ENCODE data around the gene HIVEP1.
"Not testable (repeated sequence)": the region's sequence is repeated elsewhere in the genome, so short reads cannot be mapped to it uniquely, and the experiment has no call there.

The HIVEP1 gene

GRCh38 chr6:12102350-12102749, 90.2 kb downstream of the HIVEP1 start:
- no peak overlapping the region for H3K27ac Mint-ChIP-seq
- no peaks in the 10 kb centered on the region for H3K9me3 Mint-ChIP-seq
- no peak overlapping the region for H3K4me3 Mint-ChIP-seq
- H3K27me3 Mint-ChIP-seq = no peaks in the 10 kb centered on the region
- intact Hi-C loops (cut with micrococcal nuclease) = no loop called here
- peaks cover 1% of the 10 kb centered on the region for H3K36me3 Mint-ChIP-seq (ENCODE audit: low read depth)
- no peaks in the 10 kb centered on the region for H3K4me1 Mint-ChIP-seq (ENCODE audit: low read depth)

GRCh38 chr6:12103158-12103557, 91.0 kb downstream of the HIVEP1 start:
- Mint-ChIP-seq H3K4me3 (no peak overlapping the region), H3K27ac (no peak overlapping the region), H3K27me3 (no peaks in the 10 kb centered on the region), H3K9me3 (no peaks in the 10 kb centered on the region), H3K4me1 (ENCODE audit: low read depth) (no peaks in the 10 kb centered on the region), H3K36me3 (ENCODE audit: low read depth) (peaks cover 6% of the 10 kb centered on the region)
- intact Hi-C loops (cut with micrococcal nuclease) = no loop called here

GRCh38 chr6:12105271-12105670, 93.2 kb downstream of the HIVEP1 start:
- Mint-ChIP-seq H3K36me3 (ENCODE audit: low read depth) (peaks cover 14% of the 10 kb centered on the region), H3K4me1 (ENCODE audit: low read depth) (no peaks in the 10 kb centered on the region), H3K9me3 (no peaks in the 10 kb centered on the region), H3K27me3 (no peaks in the 10 kb centered on the region), H3K4me3 (no peak overlapping the region), H3K27ac (no peak overlapping the region)
- intact Hi-C loops (cut with micrococcal nuclease) = no loop called here

GRCh38 chr6:12108376-12108775, 96.3 kb downstream of the HIVEP1 start:
- H3K4me1 Mint-ChIP-seq (ENCODE audit: low read depth); H3K4me3 Mint-ChIP-seq; intact Hi-C loops (cut with micrococcal nuclease); H3K27ac Mint-ChIP-seq; H3K9me3 Mint-ChIP-seq; H3K27me3 Mint-ChIP-seq: not testable (repeated sequence)
- peaks cover 14% of the 10 kb centered on the region for H3K36me3 Mint-ChIP-seq (ENCODE audit: low read depth)

GRCh38 chr6:12110523-12111362, 98.6 kb downstream of the HIVEP1 start:
- intact Hi-C loops (cut with micrococcal nuclease) = no loop called here
- no peak overlapping the region for H3K27ac Mint-ChIP-seq
- H3K27me3 Mint-ChIP-seq = no peaks in the 10 kb centered on the region
- H3K4me1 Mint-ChIP-seq (ENCODE audit: low read depth) = peaks cover 26% of the 10 kb centered on the region
- peaks cover 14% of the 10 kb centered on the region for H3K36me3 Mint-ChIP-seq (ENCODE audit: low read depth)
- H3K4me3 Mint-ChIP-seq = no peak overlapping the region
- H3K9me3 Mint-ChIP-seq = no peaks in the 10 kb centered on the region

- H3K4me3 Mint-ChIP-seq = no peak overlapping the region
- H3K36me3 Mint-ChIP-seq (ENCODE audit: low read depth) = peaks cover 16% of the 10 kb centered on the region
- no peaks in the 10 kb centered on the region for H3K27me3 Mint-ChIP-seq
- H3K27ac Mint-ChIP-seq = no peak overlapping the region
- H3K9me3 Mint-ChIP-seq = no peaks in the 10 kb centered on the region
- peaks cover 29% of the 10 kb centered on the region for H3K4me1 Mint-ChIP-seq (ENCODE audit: low read depth)
- intact Hi-C loops (cut with micrococcal nuclease) = no loop called here
Measured at GRCh38 chr6:12111363-12111670, 99.2 kb downstream of the HIVEP1 start.

GRCh38 chr6:12112540-12113189, 100.6 kb downstream of the HIVEP1 start:
- Mint-ChIP-seq H3K27me3 (no peaks in the 10 kb centered on the region), H3K4me3 (no peak overlapping the region), H3K27ac (no peak overlapping the region), H3K9me3 (no peaks in the 10 kb centered on the region), H3K4me1 (ENCODE audit: low read depth) (peaks cover 31% of the 10 kb centered on the region), H3K36me3 (ENCODE audit: low read depth) (peaks cover 19% of the 10 kb centered on the region)
- intact Hi-C loops (cut with micrococcal nuclease) = no loop called here

- H3K4me3 Mint-ChIP-seq = no peak overlapping the region
- peaks cover 31% of the 10 kb centered on the region for H3K4me1 Mint-ChIP-seq (ENCODE audit: low read depth)
- no peaks in the 10 kb centered on the region for H3K27me3 Mint-ChIP-seq
- no peak overlapping the region for H3K27ac Mint-ChIP-seq
- no peaks in the 10 kb centered on the region for H3K9me3 Mint-ChIP-seq
- intact Hi-C loops (cut with micrococcal nuclease) = no loop called here
- H3K36me3 Mint-ChIP-seq (ENCODE audit: low read depth) = peaks cover 18% of the 10 kb centered on the region
Measured at GRCh38 chr6:12113190-12113577, 101.1 kb downstream of the HIVEP1 start.

GRCh38 chr6:12114055-12114503, 102.0 kb downstream of the HIVEP1 start:
- intact Hi-C loops (cut with micrococcal nuclease) = no loop called here
- H3K4me3 Mint-ChIP-seq = no peak overlapping the region
- H3K9me3 Mint-ChIP-seq = no peaks in the 10 kb centered on the region
- peaks cover 35% of the 10 kb centered on the region for H3K4me1 Mint-ChIP-seq (ENCODE audit: low read depth)
- peaks cover 17% of the 10 kb centered on the region for H3K36me3 Mint-ChIP-seq (ENCODE audit: low read depth)
- no peaks in the 10 kb centered on the region for H3K27me3 Mint-ChIP-seq
- peak overlapping the region; percentile 21 for H3K27ac Mint-ChIP-seq

- intact Hi-C loops (cut with micrococcal nuclease) = no loop called here
- Mint-ChIP-seq H3K27me3 (no peaks in the 10 kb centered on the region), H3K9me3 (no peaks in the 10 kb centered on the region), H3K4me1 (ENCODE audit: low read depth) (peaks cover 38% of the 10 kb centered on the region), H3K36me3 (ENCODE audit: low read depth) (peaks cover 13% of the 10 kb centered on the region), H3K4me3 (no peak overlapping the region), H3K27ac (no peak overlapping the region)
Measured at GRCh38 chr6:12115001-12115400, 102.9 kb downstream of the HIVEP1 start.

- Mint-ChIP-seq H3K27ac (no peak overlapping the region), H3K4me1 (ENCODE audit: low read depth) (peaks cover 38% of the 10 kb centered on the region), H3K36me3 (ENCODE audit: low read depth) (peaks cover 18% of the 10 kb centered on the region), H3K9me3 (no peaks in the 10 kb centered on the region), H3K27me3 (no peaks in the 10 kb centered on the region), H3K4me3 (no peak overlapping the region)
- intact Hi-C loops (cut with micrococcal nuclease) = no loop called here
Measured at GRCh38 chr6:12115492-12115891, 103.4 kb downstream of the HIVEP1 start.

- Mint-ChIP-seq H3K4me3 (no peak overlapping the region), H3K9me3 (no peaks in the 10 kb centered on the region), H3K36me3 (ENCODE audit: low read depth) (peaks cover 26% of the 10 kb centered on the region), H3K27ac (no peak overlapping the region), H3K27me3 (no peaks in the 10 kb centered on the region), H3K4me1 (ENCODE audit: low read depth) (peaks cover 38% of the 10 kb centered on the region)
- intact Hi-C loops (cut with micrococcal nuclease) = no loop called here
Measured at GRCh38 chr6:12116264-12116800, 104.2 kb downstream of the HIVEP1 start.

- H3K27ac Mint-ChIP-seq = no peak overlapping the region
- intact Hi-C loops (cut with micrococcal nuclease) = no loop called here
- H3K9me3 Mint-ChIP-seq = no peaks in the 10 kb centered on the region
- H3K27me3 Mint-ChIP-seq = no peaks in the 10 kb centered on the region
- H3K4me1 Mint-ChIP-seq (ENCODE audit: low read depth) = peaks cover 38% of the 10 kb centered on the region
- H3K4me3 Mint-ChIP-seq = no peak overlapping the region
- peaks cover 29% of the 10 kb centered on the region for H3K36me3 Mint-ChIP-seq (ENCODE audit: low read depth)
Measured at GRCh38 chr6:12116978-12117377, 104.9 kb downstream of the HIVEP1 start.

- Mint-ChIP-seq H3K4me3 (no peak overlapping the region), H3K27ac (no peak overlapping the region), H3K4me1 (ENCODE audit: low read depth) (peaks cover 29% of the 10 kb centered on the region), H3K9me3 (no peaks in the 10 kb centered on the region), H3K27me3 (no peaks in the 10 kb centered on the region), H3K36me3 (ENCODE audit: low read depth) (peaks cover 29% of the 10 kb centered on the region)
- intact Hi-C loops (cut with micrococcal nuclease) = no loop called here
Measured at GRCh38 chr6:12118607-12119006, 106.5 kb downstream of the HIVEP1 start.
